DOHH2 (cell line): ENCODE results near the gene GSS.

ENCODE experiments used
- H3F3A ChIP-seq: fragments of 200-600 bp; sonication (generic), shearing (Covaris generic); 2 replicates; pipeline ENCODE4 v1.6.0; 2016; ENCODE audit warnings: antibody characterized with exemption, mild to moderate bottlenecking; ENCODE audit not compliant: control insufficient read depth, insufficient read depth
- H3K27ac ChIP-seq: fragments of 200-600 bp; sonication (generic); 2 replicates; pipeline ENCODE4 v1.5.1; 2014; ENCODE audit warnings: low read depth, mild to moderate bottlenecking, low read length, moderate library complexity
- H3K27me3 ChIP-seq: fragments of 200-600 bp; sonication (generic); 2 replicates; pipeline ENCODE4 v1.6.1; 2014; ENCODE audit warnings: mild to moderate bottlenecking, low read length, mixed read lengths; ENCODE audit not compliant: control insufficient read depth
- H3K36me3 ChIP-seq: fragments of 200-600 bp; sonication (generic); 2 replicates; pipeline ENCODE4 v1.6.1; 2014; ENCODE audit warnings: mild to moderate bottlenecking, low read length, moderate library complexity, mixed read lengths; ENCODE audit not compliant: control insufficient read depth
- H3K4me1 ChIP-seq: fragments of 200-600 bp; sonication (generic); 2 replicates; pipeline ENCODE4 v1.6.1; 2014; ENCODE audit warnings: mild to moderate bottlenecking, low read length, mixed read lengths; ENCODE audit not compliant: control insufficient read depth
- H3K4me2 ChIP-seq: fragments of 200-600 bp; sonication (generic); 2 replicates; pipeline ENCODE4 v1.6.0; 2014; ENCODE audit warnings: mild to moderate bottlenecking, low read length, moderate library complexity
- H3K4me3 ChIP-seq: fragments of 200-600 bp; sonication (generic); 2 replicates; pipeline ENCODE4 v1.5.1; 2014; ENCODE audit warnings: mild to moderate bottlenecking, low read length, mixed read lengths
- H3K79me2 ChIP-seq: fragments of 200-600 bp; sonication (generic); 2 replicates; pipeline ENCODE4 v1.6.1; 2014; ENCODE audit warnings: mild to moderate bottlenecking, low read length, mixed read lengths; ENCODE audit not compliant: control insufficient read depth
- H3K9me2 ChIP-seq: fragments of 200-600 bp; sonication (generic); replicated peaks from 2 replicates; pipeline ENCODE4 v1.6.1; 2014; ENCODE audit warnings: mild to moderate bottlenecking, low read length, mixed read lengths; ENCODE audit not compliant: control insufficient read depth
- H3K9me3 ChIP-seq: fragments of 200-600 bp; sonication (generic); 2 replicates; pipeline ENCODE4 v1.6.1; 2014; ENCODE audit warnings: antibody characterized with exemption, low read length, mixed read lengths; ENCODE audit not compliant: control insufficient read depth, insufficient read depth
- H4K20me1 ChIP-seq: fragments of 200-600 bp; sonication (generic); 2 replicates; pipeline ENCODE4 v1.6.0; 2014; ENCODE audit warnings: low read depth, mild to moderate bottlenecking, antibody characterized with exemption, low read length, moderate library complexity; ENCODE audit not compliant: control insufficient read depth, insufficient read depth
- EZH2phosphoT487 ChIP-seq: fragments of 200-600 bp; sonication (generic); IDR thresholded peaks from 2 replicates; pipeline ENCODE4 v1.6.1; 2017; ENCODE audit warnings: borderline replicate concordance, mild to moderate bottlenecking, antibody characterized with exemption, low read length, moderate library complexity, mixed read lengths
- TF ChIP-seq, protein P1 (sequence below): fragments of 200-600 bp; sonication (generic); IDR thresholded peaks from one replicate; pipeline ENCODE4 v1.5.1; 2014; ENCODE audit warnings: antibody characterized with exemption, mild to moderate bottlenecking, low read depth, low read length; ENCODE audit not compliant: poor library complexity, severe bottlenecking

GSS gene

DNA sequence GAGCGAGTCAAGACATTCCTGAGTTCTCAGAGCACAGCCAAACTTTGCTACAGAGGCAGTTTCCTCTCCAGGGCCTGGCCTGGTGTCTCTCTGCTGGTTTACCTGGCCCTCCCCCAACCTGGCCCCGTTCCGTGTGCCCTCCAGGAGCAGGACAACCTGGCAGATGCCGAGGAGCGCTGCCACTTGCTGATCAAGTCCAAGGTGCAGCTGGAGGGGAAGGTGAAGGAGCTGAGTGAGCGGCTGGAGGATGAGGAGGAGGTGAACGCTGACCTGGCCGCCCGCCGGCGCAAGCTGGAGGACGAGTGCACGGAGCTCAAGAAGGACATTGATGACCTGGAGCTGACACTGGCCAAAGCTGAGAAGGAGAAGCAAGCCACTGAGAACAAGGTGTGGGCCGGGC, 39.6 kb upstream of the GSS start:
- Histone ChIP-seq H3K9me2 (no peaks in the 10 kb centered on the region), H3K4me3 (no peak overlapping the region), H3K4me1 (no peaks in the 10 kb centered on the region), H3K27ac (no peak overlapping the region), H3F3A (no peaks in the 10 kb centered on the region), H3K9me3 (no peaks in the 10 kb centered on the region), H3K27me3 (no peaks in the 10 kb centered on the region), H3K4me2 (no peak overlapping the region), H4K20me1 (no peaks in the 10 kb centered on the region), H3K36me3 (peaks cover 14% of the 10 kb centered on the region; the same call in 1 of the 2 replicates), H3K79me2 (no peaks in the 10 kb centered on the region)
- TF ChIP-seq, protein P1, sequence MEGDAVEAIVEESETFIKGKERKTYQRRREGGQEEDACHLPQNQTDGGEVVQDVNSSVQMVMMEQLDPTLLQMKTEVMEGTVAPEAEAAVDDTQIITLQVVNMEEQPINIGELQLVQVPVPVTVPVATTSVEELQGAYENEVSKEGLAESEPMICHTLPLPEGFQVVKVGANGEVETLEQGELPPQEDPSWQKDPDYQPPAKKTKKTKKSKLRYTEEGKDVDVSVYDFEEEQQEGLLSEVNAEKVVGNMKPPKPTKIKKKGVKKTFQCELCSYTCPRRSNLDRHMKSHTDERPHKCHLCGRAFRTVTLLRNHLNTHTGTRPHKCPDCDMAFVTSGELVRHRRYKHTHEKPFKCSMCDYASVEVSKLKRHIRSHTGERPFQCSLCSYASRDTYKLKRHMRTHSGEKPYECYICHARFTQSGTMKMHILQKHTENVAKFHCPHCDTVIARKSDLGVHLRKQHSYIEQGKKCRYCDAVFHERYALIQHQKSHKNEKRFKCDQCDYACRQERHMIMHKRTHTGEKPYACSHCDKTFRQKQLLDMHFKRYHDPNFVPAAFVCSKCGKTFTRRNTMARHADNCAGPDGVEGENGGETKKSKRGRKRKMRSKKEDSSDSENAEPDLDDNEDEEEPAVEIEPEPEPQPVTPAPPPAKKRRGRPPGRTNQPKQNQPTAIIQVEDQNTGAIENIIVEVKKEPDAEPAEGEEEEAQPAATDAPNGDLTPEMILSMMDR, result no peak
- no peak for TF ChIP-seq EZH2phosphoT487

DNA sequence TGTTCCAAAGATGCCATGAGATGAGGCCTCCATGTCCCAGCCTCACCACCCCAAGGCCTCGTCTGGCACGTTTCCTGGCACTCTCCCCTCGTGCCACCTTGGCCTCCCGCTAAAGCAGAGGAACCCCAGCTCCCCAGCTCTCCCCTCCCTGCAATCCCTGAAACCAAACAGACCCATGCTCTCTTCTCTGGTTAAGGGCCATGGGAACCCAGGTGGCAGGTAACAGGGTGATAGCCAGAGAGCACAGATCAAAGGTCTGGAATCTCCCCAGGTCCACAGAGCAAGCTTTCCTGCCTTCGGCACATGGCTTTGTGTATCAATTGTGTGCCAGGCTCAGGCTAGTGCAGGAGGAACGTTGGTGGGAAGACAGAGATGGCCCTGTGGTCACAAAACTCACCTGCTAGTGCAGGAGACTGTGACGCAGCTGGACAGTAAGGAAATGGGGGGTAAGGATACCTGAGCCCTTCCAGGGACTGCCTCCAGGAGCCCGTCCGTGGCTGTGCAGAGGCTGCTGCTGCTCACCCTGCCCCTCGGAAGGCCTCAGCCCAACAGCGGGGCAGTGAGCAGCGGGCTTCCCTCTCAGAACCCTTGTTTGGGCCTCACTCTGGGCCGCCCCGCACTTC, 39.0 kb upstream of the GSS start:
- no peak overlapping the region for H3K4me3 ChIP-seq
- no peaks in the 10 kb centered on the region for H3K4me1 ChIP-seq
- no peaks in the 10 kb centered on the region for H3F3A ChIP-seq
- H3K9me2 ChIP-seq, result no peaks in the 10 kb centered on the region
- no peaks in the 10 kb centered on the region for H3K79me2 ChIP-seq
- peaks cover 9% of the 10 kb centered on the region; the same call in 1 of the 2 replicates for H3K36me3 ChIP-seq
- H3K27ac ChIP-seq, result no peak overlapping the region
- no peaks in the 10 kb centered on the region for H3K27me3 ChIP-seq
- no peaks in the 10 kb centered on the region for H4K20me1 ChIP-seq
- TF ChIP-seq, protein P1, result no peak
- TF ChIP-seq EZH2phosphoT487, result no peak
- no peaks in the 10 kb centered on the region for H3K9me3 ChIP-seq
- H3K4me2 ChIP-seq, result no peak overlapping the region

DNA sequence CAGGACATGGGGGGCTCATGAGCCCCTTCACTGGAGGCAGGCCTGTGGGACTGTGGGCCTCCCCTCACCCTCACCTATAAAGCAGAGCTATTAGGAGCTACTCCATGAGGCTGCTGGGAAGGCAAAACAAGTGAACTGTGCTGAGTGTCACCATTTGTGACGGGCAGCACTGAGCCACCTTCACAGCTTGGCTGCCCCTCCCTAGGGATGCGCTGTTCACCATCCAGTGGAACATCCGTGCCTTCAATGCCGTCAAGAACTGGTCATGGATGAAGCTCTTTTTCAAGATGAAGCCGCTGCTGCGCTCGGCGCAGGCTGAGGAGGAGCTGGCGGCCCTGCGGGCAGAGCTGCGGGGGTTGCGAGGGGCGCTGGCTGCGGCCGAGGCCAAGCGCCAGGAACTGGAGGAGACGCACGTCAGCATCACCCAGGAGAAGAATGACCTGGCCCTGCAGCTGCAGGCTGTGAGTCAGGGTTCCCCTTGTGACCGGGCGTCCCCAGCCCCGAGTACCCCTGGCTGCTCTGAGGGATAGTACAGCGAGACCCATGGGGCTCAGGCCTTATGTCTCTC, 38.4 kb upstream of the GSS start:
- no peaks in the 10 kb centered on the region for H3K9me3 ChIP-seq
- H3K4me1 ChIP-seq, result no peaks in the 10 kb centered on the region
- H3K4me3 ChIP-seq, result no peak overlapping the region
- no peak overlapping the region for H3K4me2 ChIP-seq
- peaks cover 9% of the 10 kb centered on the region; the same call in 1 of the 2 replicates for H3K36me3 ChIP-seq
- H3F3A ChIP-seq, result no peaks in the 10 kb centered on the region
- no peaks in the 10 kb centered on the region for H4K20me1 ChIP-seq
- H3K27ac ChIP-seq, result no peak overlapping the region
- no peaks in the 10 kb centered on the region for H3K79me2 ChIP-seq
- H3K9me2 ChIP-seq, result no peaks in the 10 kb centered on the region
- TF ChIP-seq, protein P1, result no peak
- no peak for TF ChIP-seq EZH2phosphoT487
- no peaks in the 10 kb centered on the region for H3K27me3 ChIP-seq
